Stimulated activated CD8-positive, alpha-beta memory T cell treated with anti-CD3 and anti-CD28 coated beads, Interleukin-12 subunit alpha, Interleukin-12 subunit beta, amount 100 ng/mL, for 1 hour (primary cell): ENCODE data around the gene GPAT3.

Source experiments
- DNase-seq: peaks from one replicate; pipeline ENCODE4 v3.0.0-alpha.2; 2020; ENCODE audit warnings: low read depth

Gene GPAT3

DNA sequence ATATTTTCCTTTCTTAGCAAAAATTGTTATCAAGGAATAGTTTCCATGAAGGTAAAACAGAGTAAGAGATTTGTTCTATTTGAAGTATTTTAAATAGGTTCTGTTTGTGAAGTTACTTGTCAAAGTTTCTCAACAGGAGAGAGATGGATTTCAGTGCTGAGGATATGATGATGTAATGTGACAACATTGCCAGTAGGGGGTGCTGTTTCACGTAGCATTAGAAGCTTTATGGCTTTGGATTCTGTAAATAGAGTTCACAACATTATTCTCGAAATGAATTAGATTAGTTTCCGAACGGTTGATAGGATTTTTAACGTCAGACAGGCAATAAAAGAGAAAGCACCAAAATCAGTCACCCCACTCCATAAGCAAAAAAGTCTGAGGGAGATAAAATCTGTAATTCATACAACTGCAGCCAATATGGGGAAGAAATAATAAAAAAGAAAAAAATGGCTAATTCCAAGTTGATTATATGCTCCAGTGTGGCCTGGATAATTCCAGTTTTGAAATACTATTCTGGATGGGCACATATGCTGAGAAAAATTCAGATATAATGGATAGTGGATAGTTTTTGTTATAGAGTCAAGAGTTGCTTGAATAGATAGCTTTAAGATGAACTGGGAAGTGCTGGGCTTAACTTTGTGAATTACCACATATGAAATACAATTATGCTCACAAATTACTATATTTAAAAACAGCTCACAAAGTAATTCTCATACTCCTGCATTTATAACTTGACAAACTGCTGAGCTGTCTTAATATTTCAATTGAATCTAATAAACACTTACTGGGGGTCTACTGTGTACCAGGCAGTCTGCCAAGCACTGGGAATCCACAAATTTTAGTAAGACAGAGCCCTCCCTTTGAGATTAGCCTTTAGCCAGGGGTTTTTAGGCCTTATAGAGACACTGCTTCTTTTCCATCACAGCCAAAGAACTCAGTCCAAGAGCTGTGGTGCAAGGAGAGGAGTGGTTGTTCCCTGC lies 109.1 kb downstream of the GPAT3 start:
- peak; percentile 39 for DNase-seq

DNA sequence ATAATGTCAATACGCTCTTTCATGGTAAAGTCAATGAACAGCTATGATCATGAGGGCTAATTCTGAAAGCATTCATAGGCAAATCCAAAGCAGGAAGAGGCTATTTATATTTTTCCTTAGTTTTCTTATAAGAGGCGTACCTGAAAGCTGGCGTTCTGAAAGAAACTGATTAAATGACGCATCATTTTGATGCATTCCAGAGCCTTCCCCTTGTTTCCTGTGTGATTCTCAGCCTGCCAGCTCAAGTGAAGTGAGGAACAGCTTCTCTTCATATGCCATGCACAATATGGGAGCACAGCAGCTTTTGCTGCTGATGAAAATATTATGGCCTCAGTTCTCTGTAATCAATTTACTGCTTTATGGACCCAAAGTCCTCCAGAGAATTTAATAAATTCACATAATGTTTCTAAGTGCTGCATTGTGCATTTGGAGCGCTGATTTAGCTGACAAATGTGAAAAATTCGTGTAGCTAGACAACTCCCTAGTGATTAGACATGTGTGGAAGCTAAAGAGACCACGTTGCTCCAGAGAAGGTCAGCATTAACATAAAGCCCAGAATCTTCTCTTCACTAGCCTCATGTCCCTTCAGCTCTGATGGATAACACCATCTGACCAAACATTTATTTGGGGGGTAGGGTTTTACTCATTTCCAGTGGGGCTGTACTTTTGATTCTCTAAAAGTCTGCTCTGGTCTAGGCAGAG lies 110.8 kb downstream of the GPAT3 start:
- DNase-seq, result no peak

DNA sequence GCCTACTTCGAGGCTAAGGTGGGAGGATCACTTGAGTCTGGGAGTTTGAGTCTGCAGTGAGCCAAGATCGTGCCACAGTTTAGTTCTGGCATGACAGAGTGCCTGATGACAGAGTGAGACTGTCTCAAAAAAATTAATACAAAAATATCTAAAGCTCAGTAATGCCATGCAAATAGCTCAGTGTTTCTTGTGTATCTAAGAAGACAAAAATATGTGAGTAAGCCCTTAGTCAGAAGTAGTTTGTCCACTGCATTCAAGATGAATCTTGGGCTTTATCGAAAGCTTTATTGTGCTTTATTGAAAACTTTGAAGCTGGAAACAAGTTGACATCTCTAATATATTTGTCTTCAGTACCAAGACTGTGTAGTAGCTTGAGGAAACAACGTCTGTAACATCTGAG lies 115.9 kb downstream of the GPAT3 start:
- no peak for DNase-seq
